A673 (cell line): Measurements from ENCODE around the gene SMARCA4.

ENCODE experiments used
- CTCF ChIP-seq: fragments of 300-800, 200-600 bp; sonication (generic); conservative IDR thresholded peaks from 2 replicates; pipeline ENCODE4 v1.5.1; 2017; ENCODE audit warnings: low read depth, mild to moderate bottlenecking, antibody characterized with exemption, low read length, moderate library complexity, mixed read lengths
- EZH2 ChIP-seq: fragments of 200-600 bp; sonication (generic); IDR thresholded peaks from 2 replicates; pipeline ENCODE4 v1.6.1; 2017; ENCODE audit warnings: borderline replicate concordance, low read depth, mild to moderate bottlenecking, mixed read lengths, antibody characterized with exemption, low read length; ENCODE audit not compliant: poor library complexity, severe bottlenecking

- no peak for TF ChIP-seq CTCF
- TF ChIP-seq EZH2, result no peak
Observed at GRCh38 chr19:10965398-10965797, 4.6 kb downstream of the SMARCA4 start.
